ENCODE data around the gene SYT9.

Gene SYT9

GRCh38 chr11:7439746-7440320, 188.1 kb downstream of the SYT9 start:
- Histone ChIP-seq H3K9me3 (ENCODE audit: control insufficient read depth, insufficient read depth, low read depth, low read length) (no peaks in the 10 kb centered on the region), H3K4me3 (ENCODE audit: low read depth, low read length) (no peak overlapping the region), H3K27ac (ENCODE audit: extremely low read depth, low read depth, low read length) (no peak overlapping the region), H3K4me1 (ENCODE audit: control insufficient read depth, insufficient read depth, low read length) (no peaks in the 10 kb centered on the region), H3K36me3 (ENCODE audit: control insufficient read depth in 2 of 2, insufficient read depth in 1 of 2, low read length in 2 of 2) (peaks cover 0 to 5% of the 10 kb centered on the region in 2 experiments; a peak in 1 of 3 replicates)
- TF ChIP-seq YY2 (tag by site-specific recombination; IDR thresholded peaks at IDR 0.05), result no peak
- no peak for TF ChIP-seq GLI2 (tag by site-specific recombination; IDR thresholded peaks at IDR 0.05; ENCODE audit: borderline replicate concordance, low read depth)
- TF ChIP-seq ZNF26 (tag by site-specific recombination; IDR thresholded peaks at IDR 0.05), result no peak
- TF ChIP-seq OVOL3 (tag by site-specific recombination; IDR thresholded peaks at IDR 0.05), result no peak
- TF ChIP-seq ZNF501 (tag by site-specific recombination; IDR thresholded peaks at IDR 0.05), result no peak
- no peak for TF ChIP-seq ZNF639 (tag by site-specific recombination; IDR thresholded peaks at IDR 0.05)
- no peak for TF ChIP-seq ELK4 (IDR thresholded peaks at IDR 0.05; ENCODE audit: borderline replicate concordance, low read depth, low read length)
- no peak for TF ChIP-seq SALL2 (tag by site-specific recombination; IDR thresholded peaks at IDR 0.05; ENCODE audit: borderline replicate concordance)
- TF ChIP-seq ZNF768 (tag by site-specific recombination; IDR thresholded peaks at IDR 0.05), result no peak
- TF ChIP-seq CTCF (tag by site-specific recombination; IDR thresholded peaks at IDR 0.05), result no peak
- TF ChIP-seq ZNF221 (tag by site-specific recombination; IDR thresholded peaks at IDR 0.05; ENCODE audit: borderline replicate concordance), result no peak
- no peak for TF ChIP-seq ZNF488 (tag by site-specific recombination; IDR thresholded peaks at IDR 0.05)
- TF ChIP-seq ZNF18 (tag by site-specific recombination; IDR thresholded peaks at IDR 0.05), result no peak
- TF ChIP-seq ZNF510 (tag by site-specific recombination; IDR thresholded peaks at IDR 0.05; ENCODE audit: insufficient replicate concordance), result no peak
- TF ChIP-seq KLF8 (tag by site-specific recombination; IDR thresholded peaks at IDR 0.05), result no peak
- TF ChIP-seq ZSCAN30 (tag by site-specific recombination; IDR thresholded peaks at IDR 0.05), result no peak
- TF ChIP-seq ZBTB1 (tag by site-specific recombination; IDR thresholded peaks at IDR 0.05), result no peak
- no peak for TF ChIP-seq ZNF335 (tag by site-specific recombination; conservative IDR thresholded peaks at IDR 0.05)
- TF ChIP-seq ZNF585B (tag by site-specific recombination; IDR thresholded peaks at IDR 0.05), result no peak
- ChIA-PET POLR2A (no interaction called here), CTCF (interaction anchor here (0.5 to 5.2 kb wide), 5 partner anchors 48 to 296 kb away, joined by 3 to 38 read pairs (median 5); no protein-coding TSS in a partner anchor)
